Esophagus squamous epithelium (tissue), 5 donors: ENCODE data around the gene NOL6. TPM values are rescaled to one million over a fixed set of nuclear protein-coding genes. Genes with fewer than 3 reads are reported as not detected.

ENCODE experiments used
- DNase-seq: peaks from one replicate; lab custom pipeline; 2025; lab: John Stamatoyannopoulos, UW
- H3K27ac ChIP-seq, 4 donors: fragments of 200-600 bp; sonication (generic); one replicate each; pipeline ENCODE4 v1.5.1; 2016 to 2019; ENCODE audit warnings: mild to moderate bottlenecking in 1 of 4
- H3K27me3 ChIP-seq, 4 donors: fragments of 200-600 bp; sonication (generic); 1 replicate in 3 of 4; 2 replicates in 1 of 4; pipeline versions ENCODE4 v1.5.1 to v1.6.0; 2017 to 2021; ENCODE audit warnings: antibody characterized with exemption in 1 of 4
- H3K36me3 ChIP-seq, 3 donors: fragments of 200-600 bp; sonication (generic); one replicate each; pipeline ENCODE4 v1.5.1; 2016 to 2019
- H3K4me1 ChIP-seq, 3 donors: fragments of 200-600 bp; sonication (generic); one replicate each; pipeline ENCODE4 v1.5.1; 2017 to 2019
- H3K4me3 ChIP-seq, 4 donors: fragments of 200-600 bp; sonication (generic); 1 replicate in 3 of 4; 2 replicates in 1 of 4; pipeline ENCODE4 v1.5.1; 2016 to 2019; ENCODE audit warnings: mild to moderate bottlenecking in 2 of 4, moderate library complexity in 1 of 4
- H3K9me3 ChIP-seq, 3 donors: fragments of 200-600 bp; sonication (generic); one replicate each; pipeline ENCODE4 v1.5.1; 2016 to 2019
- POLR2A ChIP-seq, 4 donors: fragments of 450-650 bp; IDR thresholded peaks; one replicate each; pipeline ENCODE4 v1.6.1; 2017; ENCODE audit warnings: antibody characterized with exemption in 4 of 4, mild to moderate bottlenecking in 4 of 4, moderate library complexity in 3 of 4
- WGBS, 2 donors: methylation state at CpG; one replicate each; pipeline ENCODE4 v1.1.5; 2018; 5-methylcytosine and 5-hydroxymethylcytosine counted together
- intact Hi-C: fragments of 100-400 bp; cut with DNase I; formaldehyde crosslinking; loops from one replicate; pipeline ENCODE4 v1.15.0; 2022
- total RNA-seq, 4 donors: library from RNA; depleted of rRNA; stranded (reverse); fragments of >200 nt; gene quantifications; one replicate each; pipeline ENCODE4 v1.1.0, GENCODE V29; 2016
- TF ChIP-seq, protein P1 (sequence below), 6 experiments: fragments of 450-650 bp in 4 of 6; fragments of 200-600 bp in 2 of 6; sonication (generic) in 2 of 6; IDR thresholded peaks; one replicate each; pipeline ENCODE4 v1.5.1; 2016 to 2019; ENCODE audit warnings: antibody characterized with exemption in 6 of 6, mild to moderate bottlenecking in 4 of 6, moderate library complexity in 4 of 6
- donor health status: DM: yes; HTN: yes; CAD: no.

NOL6 gene
- total RNA-seq, 4 donors from 2014 or later: 23.6 to 43.7 (median 38.3) TPM

DNA sequence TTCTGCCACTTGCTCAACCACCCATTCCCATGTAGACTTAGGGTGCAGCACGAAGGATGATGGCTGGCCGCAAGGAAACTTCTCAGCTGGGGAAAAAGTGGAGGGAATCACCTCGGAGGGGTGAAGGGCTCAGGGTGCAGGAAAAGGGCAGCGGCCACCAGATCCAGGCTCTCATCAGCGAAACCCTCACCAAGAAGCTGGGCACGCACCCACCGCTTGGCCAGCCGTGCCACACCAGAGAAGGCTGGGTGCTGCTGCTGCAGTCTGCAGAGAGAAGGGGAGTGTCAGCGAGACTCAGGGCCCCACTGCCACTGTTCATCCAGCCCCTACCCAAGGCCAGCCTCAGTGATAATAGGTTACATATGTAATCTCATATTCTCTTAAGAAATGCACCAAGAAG, 8.6 kb downstream of the NOL6 start:
- WGBS, 2 donors: 89 to 90% methylated on average over 5 to 7 of the region's 9 CpGs
- H3K9me3 ChIP-seq: no peaks in the 10 kb centered on the region
- no peaks in the 10 kb centered on the region for H3K27me3 ChIP-seq
- no peak overlapping the region for H3K4me3 ChIP-seq
- peaks cover 6 to 70% (median 32%) of the 10 kb centered on the region in 3 donors for H3K4me1 ChIP-seq
- peaks cover 63 to 87% (median 78%) of the 10 kb centered on the region in 3 donors for H3K36me3 ChIP-seq
- DNase-seq: no peak
- TF ChIP-seq, protein P1, sequence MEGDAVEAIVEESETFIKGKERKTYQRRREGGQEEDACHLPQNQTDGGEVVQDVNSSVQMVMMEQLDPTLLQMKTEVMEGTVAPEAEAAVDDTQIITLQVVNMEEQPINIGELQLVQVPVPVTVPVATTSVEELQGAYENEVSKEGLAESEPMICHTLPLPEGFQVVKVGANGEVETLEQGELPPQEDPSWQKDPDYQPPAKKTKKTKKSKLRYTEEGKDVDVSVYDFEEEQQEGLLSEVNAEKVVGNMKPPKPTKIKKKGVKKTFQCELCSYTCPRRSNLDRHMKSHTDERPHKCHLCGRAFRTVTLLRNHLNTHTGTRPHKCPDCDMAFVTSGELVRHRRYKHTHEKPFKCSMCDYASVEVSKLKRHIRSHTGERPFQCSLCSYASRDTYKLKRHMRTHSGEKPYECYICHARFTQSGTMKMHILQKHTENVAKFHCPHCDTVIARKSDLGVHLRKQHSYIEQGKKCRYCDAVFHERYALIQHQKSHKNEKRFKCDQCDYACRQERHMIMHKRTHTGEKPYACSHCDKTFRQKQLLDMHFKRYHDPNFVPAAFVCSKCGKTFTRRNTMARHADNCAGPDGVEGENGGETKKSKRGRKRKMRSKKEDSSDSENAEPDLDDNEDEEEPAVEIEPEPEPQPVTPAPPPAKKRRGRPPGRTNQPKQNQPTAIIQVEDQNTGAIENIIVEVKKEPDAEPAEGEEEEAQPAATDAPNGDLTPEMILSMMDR (IDR thresholded peaks at IDR 0.05): no peak
- TF ChIP-seq POLR2A (IDR thresholded peaks at IDR 0.05): no peak
- H3K27ac ChIP-seq: peak overlapping the region in 3 of 4 donors; percentile 74 to 77 (median 75)
- intact Hi-C loops: no loop called here

DNA sequence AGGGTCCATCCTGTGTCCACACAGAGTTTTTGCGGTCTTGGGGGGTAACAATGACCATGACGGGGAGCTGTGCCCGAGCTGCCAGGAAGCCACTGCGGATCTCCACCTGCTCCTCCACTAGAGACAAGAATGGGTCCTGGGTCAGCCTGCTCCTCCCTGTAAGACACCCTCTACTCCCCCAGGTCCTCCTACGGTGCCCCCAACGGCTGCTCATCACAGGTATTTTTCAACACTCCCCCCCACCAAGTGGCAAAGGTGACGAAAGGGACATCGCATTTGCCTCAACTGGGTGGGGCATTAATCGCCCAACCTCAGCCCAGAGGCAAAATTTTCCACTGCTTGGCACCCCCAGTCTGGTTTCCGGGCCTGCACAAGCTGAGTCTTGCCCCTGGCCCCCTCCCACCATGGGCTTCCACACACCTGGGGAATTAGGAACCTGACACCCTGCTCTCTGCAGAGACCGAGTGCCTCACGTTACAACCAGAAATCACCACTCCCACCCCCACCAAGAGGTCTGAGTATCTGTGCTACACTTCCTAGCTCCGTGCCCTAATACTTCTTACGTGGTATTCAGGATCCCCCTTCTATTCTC, 9.6 kb downstream of the NOL6 start:
- TF ChIP-seq, protein P1 (IDR thresholded peaks at IDR 0.05): no peak
- no peak for TF ChIP-seq POLR2A (IDR thresholded peaks at IDR 0.05)
- DNase-seq: no peak
- WGBS, 2 donors: 53 to 65% methylated on average over 7 to 13 of the region's 14 CpGs
- Histone ChIP-seq H3K36me3 (peaks cover 55 to 78% (median 68%) of the 10 kb centered on the region in 3 donors), H3K9me3 (no peaks in the 10 kb centered on the region), H3K4me3 (no peak overlapping the region), H3K27me3 (no peaks in the 10 kb centered on the region), H3K4me1 (peaks cover 15 to 79% (median 33%) of the 10 kb centered on the region in 3 donors), H3K27ac (peak overlapping the region; percentile 44 to 77 (median 74))
- intact Hi-C loops: loop anchor here (5.0 kb wide), 1 partner anchor 57 kb away; no protein-coding TSS in a partner anchor

DNA sequence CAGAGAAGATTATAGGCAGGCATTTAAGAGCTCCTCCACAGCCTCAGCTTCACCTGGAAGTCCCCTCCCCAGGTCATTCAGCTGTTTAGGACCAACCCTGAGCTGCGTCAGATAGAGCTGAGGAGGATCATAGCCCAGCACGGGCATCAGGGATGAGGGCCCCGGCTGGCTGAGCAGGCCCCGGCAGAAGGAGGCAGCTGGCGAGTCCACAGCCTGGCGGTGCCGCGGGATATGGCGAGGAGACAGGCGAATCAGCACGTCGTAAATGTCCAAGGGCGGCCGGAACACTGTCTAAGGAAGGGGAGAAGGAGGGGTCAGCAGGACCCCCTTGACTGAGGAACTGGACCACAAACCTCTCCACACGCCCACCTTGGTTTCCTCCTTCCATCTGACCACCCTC, 10.6 kb downstream of the NOL6 start:
- Histone ChIP-seq H3K4me1 (peaks cover 20 to 89% (median 42%) of the 10 kb centered on the region in 3 donors), H3K27ac (peak overlapping the region; percentile 14 to 77 (median 74)), H3K36me3 (peaks cover 45 to 68% (median 58%) of the 10 kb centered on the region in 3 donors), H3K9me3 (no peaks in the 10 kb centered on the region), H3K27me3 (no peaks in the 10 kb centered on the region), H3K4me3 (no peak overlapping the region)
- no peak for DNase-seq
- TF ChIP-seq POLR2A (IDR thresholded peaks at IDR 0.05): no peak
- TF ChIP-seq, protein P1 (IDR thresholded peaks at IDR 0.05): no peak
- WGBS, 2 donors: 83 to 88% methylated on average over 11 to 14 of the region's 15 CpGs
- intact Hi-C loops: loop anchor here (5.0 kb wide), 1 partner anchor 56 kb away; no protein-coding TSS in a partner anchor

DNA sequence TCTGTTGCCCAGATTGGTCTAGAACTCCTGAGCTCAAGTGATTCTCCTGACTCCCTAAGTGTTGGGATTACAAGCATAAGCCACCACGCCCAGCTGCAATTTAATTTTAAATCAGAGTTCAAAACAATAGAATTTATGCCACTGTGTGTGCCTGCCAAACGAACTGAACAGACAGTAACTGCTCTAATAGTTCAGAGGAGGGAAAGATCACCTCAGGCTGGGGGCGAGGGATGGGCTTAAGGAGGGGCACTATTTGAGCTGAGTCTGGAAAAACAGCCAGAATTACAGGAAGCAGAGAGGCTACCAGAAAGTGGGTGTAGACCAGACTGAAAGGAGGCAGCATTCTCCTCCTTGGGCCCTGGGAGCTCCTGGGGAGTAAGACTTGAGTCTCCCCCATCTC, 12.2 kb downstream of the NOL6 start:
- Histone ChIP-seq H3K27ac (peak overlapping the region; percentile 74 to 78 (median 76)), H3K4me3 (no peak overlapping the region), H3K4me1 (peaks cover 20 to 94% (median 47%) of the 10 kb centered on the region in 3 donors), H3K27me3 (no peaks in the 10 kb centered on the region), H3K9me3 (no peaks in the 10 kb centered on the region), H3K36me3 (peaks cover 30 to 51% (median 43%) of the 10 kb centered on the region in 3 donors)
- 32 to 35% methylated on average over 2 to 3 of the region's 3 CpGs for WGBS, 2 donors
- TF ChIP-seq POLR2A (IDR thresholded peaks at IDR 0.05): peak in 1 of 4 donors; percentile 14
- TF ChIP-seq, protein P1 (IDR thresholded peaks at IDR 0.05): no peak
- DNase-seq: no peak
- intact Hi-C loops: loop anchor here (5.0 kb wide), 1 partner anchor 54 kb away; no protein-coding TSS in a partner anchor

DNA sequence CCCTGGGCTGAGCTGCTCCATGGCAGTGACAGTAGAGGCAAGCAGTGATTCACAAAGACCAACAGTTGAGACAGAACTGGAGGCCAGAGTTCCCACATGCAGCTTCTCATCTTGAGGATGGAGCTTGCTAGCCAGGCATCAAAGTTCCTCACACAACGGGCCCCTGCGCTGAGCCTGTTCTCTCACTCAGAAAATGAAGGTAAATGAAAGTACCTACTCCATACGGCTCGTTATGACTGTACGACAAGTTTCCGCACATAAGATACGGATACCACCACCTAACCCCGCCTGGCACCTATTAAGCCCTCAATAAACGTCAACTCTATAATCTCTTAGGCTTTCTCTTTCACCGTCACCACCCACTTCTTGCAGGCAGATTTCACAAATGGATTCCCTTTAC, 12.9 kb downstream of the NOL6 start:
- H3K9me3 ChIP-seq: no peaks in the 10 kb centered on the region
- H3K4me3 ChIP-seq: no peak overlapping the region
- no peak for DNase-seq
- peaks cover 24 to 45% (median 37%) of the 10 kb centered on the region in 3 donors for H3K36me3 ChIP-seq
- 59 to 62% methylated on average over 9 to 10 of the region's 10 CpGs for WGBS, 2 donors
- peak overlapping the region; percentile 74 to 78 (median 76) for H3K27ac ChIP-seq
- peaks cover 20 to 88% (median 47%) of the 10 kb centered on the region in 3 donors for H3K4me1 ChIP-seq
- H3K27me3 ChIP-seq: no peaks in the 10 kb centered on the region
- TF ChIP-seq POLR2A (IDR thresholded peaks at IDR 0.05): no peak
- intact Hi-C loops: loop anchor here (5.0 kb wide), 1 partner anchor 54 kb away; no protein-coding TSS in a partner anchor
